WTC11 (cell line): ENCODE data around the gene DCP1B. TPM values are rescaled to one million over a fixed set of nuclear protein-coding genes. Genes with fewer than 3 reads are reported as not detected.

Experiments used
- ATAC-seq: fragments of 200-7000 bp; cut with Tn5 transposase; 2 replicates; pipeline ENCODE4 v1.10.0; 2021; ENCODE audit warnings: mild to moderate bottlenecking, moderate library complexity
- CTCF ChIA-PET: fragments of 300-600 bp; sonication (Branson Sonifier 250); formaldehyde crosslinking; loops from one replicate; lab custom pipeline; 2021; ENCODE audit warnings: antibody characterized with exemption; lab: Charles Lee
- POLR2A ChIA-PET: fragments of 350-600 bp; sonication (Branson Sonifier 250); formaldehyde crosslinking; loops from one replicate; lab custom pipeline; 2021; ENCODE audit warnings: antibody characterized with exemption; lab: Charles Lee
- DNase-seq: peaks from one replicate; pipeline ENCODE4 v3.0.0; 2021; ENCODE audit warnings: low spot score
- H3K27ac Mint-ChIP-seq: 2 replicates; pipeline ENCODE4 v1.8.0; 2021; ENCODE audit warnings: mixed read lengths
- H3K27me3 Mint-ChIP-seq: 2 replicates; pipeline ENCODE4 v1.8.0; 2021; ENCODE audit warnings: low read depth, mild to moderate bottlenecking, moderate library complexity, mixed read lengths
- H3K36me3 Mint-ChIP-seq: 2 replicates; pipeline ENCODE4 v1.8.0; 2021; ENCODE audit warnings: mixed read lengths
- H3K4me1 Mint-ChIP-seq: 2 replicates; pipeline ENCODE4 v1.8.0; 2022; ENCODE audit warnings: mixed read lengths
- H3K4me3 Mint-ChIP-seq: 2 replicates; pipeline ENCODE4 v1.8.0; 2021; ENCODE audit warnings: mild to moderate bottlenecking, moderate library complexity, mixed read lengths
- H3K9me3 Mint-ChIP-seq: 2 replicates; pipeline ENCODE4 v1.8.0; 2021; ENCODE audit warnings: mixed read lengths
- ATF3 ChIP-seq: sonication (generic); formaldehyde crosslinking; conservative IDR thresholded peaks from 2 replicates; pipeline ENCODE4 v1.8.1; 2022; ENCODE audit warnings: mild to moderate bottlenecking, missing genetic modification reagents
- CREM ChIP-seq: sonication (generic); formaldehyde crosslinking; IDR thresholded peaks from 2 replicates; pipeline ENCODE4 v1.8.1; 2022; ENCODE audit warnings: mild to moderate bottlenecking, missing genetic modification reagents, moderate library complexity
- ESRRA ChIP-seq: sonication (generic); formaldehyde crosslinking; IDR thresholded peaks from 2 replicates; pipeline ENCODE4 v1.8.1; 2022; ENCODE audit warnings: mild to moderate bottlenecking, missing genetic modification reagents, borderline replicate concordance
- ETV6 ChIP-seq: sonication (generic); formaldehyde crosslinking; IDR thresholded peaks from 2 replicates; pipeline ENCODE4 v1.8.1; 2022; ENCODE audit warnings: mild to moderate bottlenecking, missing genetic modification reagents
- FOXK1 ChIP-seq: sonication (generic); formaldehyde crosslinking; IDR thresholded peaks from 2 replicates; pipeline ENCODE4 v1.8.0; 2022; ENCODE audit warnings: mild to moderate bottlenecking, moderate library complexity, missing genetic modification reagents
- GRHL2 ChIP-seq: fragments of 250-450 bp; sonication (Bioruptor Pico); IDR thresholded peaks from 2 replicates; pipeline ENCODE4 v1.8.0; 2022; ENCODE audit warnings: mild to moderate bottlenecking, moderate library complexity; ENCODE audit not compliant: insufficient replicate concordance, severe bottlenecking
- JUN ChIP-seq: sonication (generic); formaldehyde crosslinking; IDR thresholded peaks from 2 replicates; pipeline ENCODE4 v1.8.0; 2023; ENCODE audit warnings: mild to moderate bottlenecking, missing genetic modification reagents
- MAX ChIP-seq: sonication (generic); formaldehyde crosslinking; IDR thresholded peaks from 2 replicates; pipeline ENCODE4 v1.8.0; 2022; ENCODE audit warnings: mild to moderate bottlenecking, missing genetic modification reagents
- MYBL2 ChIP-seq: sonication (generic); formaldehyde crosslinking; IDR thresholded peaks from 2 replicates; pipeline ENCODE4 v1.8.1; 2023; ENCODE audit warnings: mild to moderate bottlenecking, moderate library complexity, missing genetic modification reagents
- NR1H2 ChIP-seq: sonication (generic); formaldehyde crosslinking; IDR thresholded peaks from 2 replicates; pipeline ENCODE4 v1.9.0; 2021; ENCODE audit warnings: mild to moderate bottlenecking, moderate library complexity, missing genetic modification reagents
- NR3C1 ChIP-seq: sonication (generic); formaldehyde crosslinking; conservative IDR thresholded peaks from 2 replicates; pipeline ENCODE4 v1.8.1; 2023; ENCODE audit warnings: low read depth, mild to moderate bottlenecking, missing genetic modification reagents
- PRRX2 ChIP-seq: fragments of 250-450 bp; sonication (Bioruptor Pico); IDR thresholded peaks from 2 replicates; pipeline ENCODE4 v1.8.0; 2021; ENCODE audit warnings: mild to moderate bottlenecking
- SMAD3 ChIP-seq: sonication (generic); formaldehyde crosslinking; IDR thresholded peaks from 2 replicates; pipeline ENCODE4 v1.8.0; 2022; ENCODE audit warnings: missing genetic modification reagents, mild to moderate bottlenecking, borderline replicate concordance
- SP1 ChIP-seq: sonication (generic); formaldehyde crosslinking; conservative IDR thresholded peaks from 2 replicates; pipeline ENCODE4 v1.8.1; 2022; ENCODE audit warnings: missing genetic modification reagents
- ZBTB21 ChIP-seq: sonication (generic); formaldehyde crosslinking; IDR thresholded peaks from 2 replicates; pipeline ENCODE4 v1.8.1; 2023; ENCODE audit warnings: mild to moderate bottlenecking, missing genetic modification reagents, borderline replicate concordance
- ZBTB43 ChIP-seq: sonication (generic); formaldehyde crosslinking; IDR thresholded peaks from 2 replicates; pipeline ENCODE4 v1.8.1; 2023; ENCODE audit warnings: mild to moderate bottlenecking, missing genetic modification reagents
- ZNF121 ChIP-seq: sonication (generic); formaldehyde crosslinking; IDR thresholded peaks from 2 replicates; pipeline ENCODE4 v1.8.0; 2023; ENCODE audit warnings: missing genetic modification reagents
- ZNF138 ChIP-seq: sonication (generic); formaldehyde crosslinking; conservative IDR thresholded peaks from 2 replicates; pipeline ENCODE4 v1.8.1; 2022; ENCODE audit warnings: mild to moderate bottlenecking, moderate library complexity, missing genetic modification reagents
- ZNF317 ChIP-seq: sonication (generic); formaldehyde crosslinking; IDR thresholded peaks from 2 replicates; pipeline ENCODE4 v1.8.1; 2023; ENCODE audit warnings: low read depth, mild to moderate bottlenecking, moderate library complexity, missing genetic modification reagents, borderline replicate concordance
- ZNF416 ChIP-seq: fragments of 250-450 bp; sonication (Bioruptor Pico); IDR thresholded peaks from 2 replicates; pipeline ENCODE4 v1.9.0; 2021; ENCODE audit warnings: mild to moderate bottlenecking, inconsistent platforms
- ZNF532 ChIP-seq: fragments of 250-450 bp; sonication (Bioruptor Pico); IDR thresholded peaks from 2 replicates; pipeline ENCODE4 v1.9.0; 2021; ENCODE audit warnings: mild to moderate bottlenecking, borderline replicate concordance
- total RNA-seq: library from RNA; stranded (reverse); gene quantifications from 3 replicates; pipeline ENCODE4 v1.2.3, GENCODE V29; 2021
- TF ChIP-seq, protein P1 (sequence below): sonication (generic); formaldehyde crosslinking; IDR thresholded peaks from 2 replicates; pipeline ENCODE4 v1.8.1; 2022; ENCODE audit warnings: mild to moderate bottlenecking, moderate library complexity, missing genetic modification reagents
- TF ChIP-seq, protein P2 (sequence below): fragments of 250-450 bp; sonication (Bioruptor Pico); IDR thresholded peaks from 2 replicates; pipeline ENCODE4 v1.9.0; 2021; ENCODE audit warnings: mild to moderate bottlenecking
- TF ChIP-seq, protein P3 (sequence below): fragments of 200-600 bp; IDR thresholded peaks from 2 replicates; pipeline ENCODE4 v1.8.0; 2022; ENCODE audit warnings: antibody characterized with exemption

The DCP1B gene
- total RNA-seq, 1 experiment from 2014 or later = 25.1 TPM

DNA sequence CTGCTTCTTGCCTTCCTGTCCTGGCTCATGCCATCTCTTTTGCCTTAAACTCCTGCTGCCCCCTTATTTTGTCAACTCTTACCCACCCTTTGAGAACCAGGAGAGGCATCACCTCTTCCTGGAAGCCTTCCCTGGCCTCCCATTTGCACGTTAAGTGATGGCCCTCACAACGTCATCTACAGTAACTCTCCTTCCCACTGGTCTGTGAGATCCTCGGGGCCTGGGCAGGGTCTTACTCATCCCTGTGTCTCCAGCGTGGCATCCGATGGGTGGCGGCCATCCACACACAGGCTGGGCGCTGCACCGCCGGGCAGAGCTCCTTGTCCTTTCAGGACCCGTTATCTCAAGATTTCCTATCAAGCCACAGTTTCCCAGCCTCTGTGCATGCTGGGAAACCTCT lies 69.0 kb downstream of the DCP1B start:
- Mint-ChIP-seq H3K4me1 (peaks cover 4% of the 10 kb centered on the region), H3K4me3 (no peak overlapping the region), H3K9me3 (no peaks in the 10 kb centered on the region), H3K27me3 (no peaks in the 10 kb centered on the region), H3K27ac (peak overlapping the region; percentile 47; the same call in 1 of the 2 replicates)
- TF ChIP-seq GRHL2 (CRISPR knock-in tag) = no peak
- no peak for TF ChIP-seq SMAD3
- TF ChIP-seq CREM (CRISPR knock-in tag) = no peak
- no peak for TF ChIP-seq MAX (CRISPR knock-in tag)
- TF ChIP-seq, protein P1, sequence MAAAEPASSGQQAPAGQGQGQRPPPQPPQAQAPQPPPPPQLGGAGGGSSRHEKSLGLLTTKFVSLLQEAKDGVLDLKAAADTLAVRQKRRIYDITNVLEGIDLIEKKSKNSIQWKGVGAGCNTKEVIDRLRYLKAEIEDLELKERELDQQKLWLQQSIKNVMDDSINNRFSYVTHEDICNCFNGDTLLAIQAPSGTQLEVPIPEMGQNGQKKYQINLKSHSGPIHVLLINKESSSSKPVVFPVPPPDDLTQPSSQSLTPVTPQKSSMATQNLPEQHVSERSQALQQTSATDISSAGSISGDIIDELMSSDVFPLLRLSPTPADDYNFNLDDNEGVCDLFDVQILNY = no peak
- no peak for TF ChIP-seq ZNF121
- no peak for TF ChIP-seq ATF3 (CRISPR knock-in tag)
- no peak for TF ChIP-seq ZNF416 (CRISPR knock-in tag)
- no peak for TF ChIP-seq JUN
- TF ChIP-seq ZNF138 = no peak
- no peak for TF ChIP-seq ZBTB21 (CRISPR knock-in tag)
- no peak for TF ChIP-seq PRRX2
- TF ChIP-seq ZNF317 (CRISPR knock-in tag) = no peak
- no peak for TF ChIP-seq NR3C1
- TF ChIP-seq, protein P2, sequence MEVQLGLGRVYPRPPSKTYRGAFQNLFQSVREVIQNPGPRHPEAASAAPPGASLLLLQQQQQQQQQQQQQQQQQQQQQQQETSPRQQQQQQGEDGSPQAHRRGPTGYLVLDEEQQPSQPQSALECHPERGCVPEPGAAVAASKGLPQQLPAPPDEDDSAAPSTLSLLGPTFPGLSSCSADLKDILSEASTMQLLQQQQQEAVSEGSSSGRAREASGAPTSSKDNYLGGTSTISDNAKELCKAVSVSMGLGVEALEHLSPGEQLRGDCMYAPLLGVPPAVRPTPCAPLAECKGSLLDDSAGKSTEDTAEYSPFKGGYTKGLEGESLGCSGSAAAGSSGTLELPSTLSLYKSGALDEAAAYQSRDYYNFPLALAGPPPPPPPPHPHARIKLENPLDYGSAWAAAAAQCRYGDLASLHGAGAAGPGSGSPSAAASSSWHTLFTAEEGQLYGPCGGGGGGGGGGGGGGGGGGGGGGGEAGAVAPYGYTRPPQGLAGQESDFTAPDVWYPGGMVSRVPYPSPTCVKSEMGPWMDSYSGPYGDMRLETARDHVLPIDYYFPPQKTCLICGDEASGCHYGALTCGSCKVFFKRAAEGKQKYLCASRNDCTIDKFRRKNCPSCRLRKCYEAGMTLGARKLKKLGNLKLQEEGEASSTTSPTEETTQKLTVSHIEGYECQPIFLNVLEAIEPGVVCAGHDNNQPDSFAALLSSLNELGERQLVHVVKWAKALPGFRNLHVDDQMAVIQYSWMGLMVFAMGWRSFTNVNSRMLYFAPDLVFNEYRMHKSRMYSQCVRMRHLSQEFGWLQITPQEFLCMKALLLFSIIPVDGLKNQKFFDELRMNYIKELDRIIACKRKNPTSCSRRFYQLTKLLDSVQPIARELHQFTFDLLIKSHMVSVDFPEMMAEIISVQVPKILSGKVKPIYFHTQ (CRISPR knock-in tag) = no peak
- TF ChIP-seq, protein P3, sequence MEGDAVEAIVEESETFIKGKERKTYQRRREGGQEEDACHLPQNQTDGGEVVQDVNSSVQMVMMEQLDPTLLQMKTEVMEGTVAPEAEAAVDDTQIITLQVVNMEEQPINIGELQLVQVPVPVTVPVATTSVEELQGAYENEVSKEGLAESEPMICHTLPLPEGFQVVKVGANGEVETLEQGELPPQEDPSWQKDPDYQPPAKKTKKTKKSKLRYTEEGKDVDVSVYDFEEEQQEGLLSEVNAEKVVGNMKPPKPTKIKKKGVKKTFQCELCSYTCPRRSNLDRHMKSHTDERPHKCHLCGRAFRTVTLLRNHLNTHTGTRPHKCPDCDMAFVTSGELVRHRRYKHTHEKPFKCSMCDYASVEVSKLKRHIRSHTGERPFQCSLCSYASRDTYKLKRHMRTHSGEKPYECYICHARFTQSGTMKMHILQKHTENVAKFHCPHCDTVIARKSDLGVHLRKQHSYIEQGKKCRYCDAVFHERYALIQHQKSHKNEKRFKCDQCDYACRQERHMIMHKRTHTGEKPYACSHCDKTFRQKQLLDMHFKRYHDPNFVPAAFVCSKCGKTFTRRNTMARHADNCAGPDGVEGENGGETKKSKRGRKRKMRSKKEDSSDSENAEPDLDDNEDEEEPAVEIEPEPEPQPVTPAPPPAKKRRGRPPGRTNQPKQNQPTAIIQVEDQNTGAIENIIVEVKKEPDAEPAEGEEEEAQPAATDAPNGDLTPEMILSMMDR = no peak
- TF ChIP-seq, all 79 proteins: peak for 0
- ChIA-PET POLR2A (no interaction called here), CTCF (interaction anchor here (0.8 to 1.0 kb wide), 2 partner anchors 76 to 140 kb away, joined by 3 to 4 read pairs; no protein-coding TSS in a partner anchor)
- ATAC-seq (no peak), DNase-seq (no peak)
- no peaks in the 10 kb centered on the region for H3K36me3 Mint-ChIP-seq

- ChIA-PET POLR2A (no interaction called here), CTCF (interaction anchor here (0.8 to 1.0 kb wide), 2 partner anchors 77 to 139 kb away, joined by 3 to 4 read pairs; no protein-coding TSS in a partner anchor)
- DNase-seq (no peak), ATAC-seq (no peak)
- no peaks in the 10 kb centered on the region for H3K27me3 Mint-ChIP-seq
- H3K9me3 Mint-ChIP-seq = no peaks in the 10 kb centered on the region
- no peak overlapping the region for H3K27ac Mint-ChIP-seq
- peaks cover 3% of the 10 kb centered on the region for H3K4me1 Mint-ChIP-seq
- TF ChIP-seq ETV6 (CRISPR knock-in tag) (no peak), ZNF532 (CRISPR knock-in tag) (no peak), FOXK1 (CRISPR knock-in tag) (no peak), ZBTB43 (CRISPR knock-in tag) (no peak), MYBL2 (CRISPR knock-in tag) (no peak), NR1H2 (CRISPR knock-in tag) (no peak), ESRRA (CRISPR knock-in tag) (no peak), ZNF138 (no peak), SP1 (CRISPR knock-in tag) (no peak), ATF3 (CRISPR knock-in tag) (no peak)
- TF ChIP-seq, protein P1 = no peak
- no peaks in the 10 kb centered on the region for H3K36me3 Mint-ChIP-seq
- no peak overlapping the region for H3K4me3 Mint-ChIP-seq
Measured at GRCh38 chr12:1934831-1935230, 69.4 kb downstream of the DCP1B start.
